KOPT-K1 (cell line): ENCODE results near the gene ATE1.
"Not testable (repeated sequence)": the region's sequence is repeated elsewhere in the genome, so short reads cannot be mapped to it uniquely, and the experiment has no call there.

Source experiments
- H3K27ac ChIP-seq: fragments of 200-600 bp; sonication (generic); 2 replicates; pipeline ENCODE4 v1.5.1; 2016; ENCODE audit warnings: antibody characterized with exemption, mild to moderate bottlenecking, low read depth, low read length; ENCODE audit not compliant: poor library complexity, severe bottlenecking
- H3K36me3 ChIP-seq: fragments of 200-600 bp; sonication (generic); 2 replicates; pipeline ENCODE4 v1.5.1; 2017; ENCODE audit warnings: antibody characterized with exemption, mild to moderate bottlenecking, low read length, moderate library complexity; ENCODE audit not compliant: insufficient read depth
- H3K9me3 ChIP-seq: fragments of 200-600 bp; sonication (generic); 2 replicates; pipeline ENCODE4 v1.5.1; 2017; ENCODE audit warnings: antibody characterized with exemption, low read length, mild to moderate bottlenecking; ENCODE audit not compliant: insufficient read depth, poor library complexity, severe bottlenecking

Gene ATE1

DNA sequence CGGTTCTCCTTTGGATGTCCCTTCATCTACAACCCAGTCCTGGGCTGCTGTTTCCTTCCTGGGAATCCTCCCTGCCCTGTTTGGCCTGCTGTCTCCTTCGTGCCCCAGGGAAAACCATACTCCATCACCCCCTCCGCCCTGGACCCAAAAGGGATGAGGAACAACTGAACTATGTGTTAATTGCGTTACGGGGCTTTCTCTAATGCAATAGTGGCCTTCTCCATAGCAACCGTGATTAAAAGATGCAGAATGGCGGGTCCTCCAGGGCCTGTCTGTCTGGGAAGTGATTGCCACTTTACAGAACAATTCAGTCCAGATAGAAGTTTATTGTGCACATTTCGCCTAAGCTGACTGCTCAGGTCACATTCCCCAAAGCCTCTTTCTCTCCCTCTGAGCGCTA is 217.6 kb downstream of the ATE1 start:
- no peaks in the 10 kb centered on the region for H3K36me3 ChIP-seq
- no peaks in the 10 kb centered on the region for H3K9me3 ChIP-seq
- no peak overlapping the region for H3K27ac ChIP-seq

DNA sequence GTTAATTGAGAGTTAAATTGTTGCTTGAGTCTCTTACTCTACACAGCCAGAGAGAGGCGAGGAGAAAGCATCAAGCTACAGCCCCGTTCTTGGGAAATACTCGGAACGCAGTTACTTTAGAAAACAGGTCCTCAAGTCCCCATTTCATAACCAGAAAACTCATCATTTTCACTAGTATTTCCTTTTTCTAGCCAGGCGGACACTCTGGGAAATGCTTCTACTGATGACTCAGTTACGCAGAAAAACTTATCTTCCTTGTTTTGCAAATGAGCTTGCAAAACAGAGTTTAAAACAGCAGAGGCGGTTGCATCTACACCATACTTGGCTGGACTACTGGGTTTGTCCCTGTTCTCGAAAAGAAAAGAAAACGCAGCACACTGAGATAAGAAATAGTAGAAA is 218.2 kb downstream of the ATE1 start:
- H3K36me3 ChIP-seq, result no peaks in the 10 kb centered on the region

DNA sequence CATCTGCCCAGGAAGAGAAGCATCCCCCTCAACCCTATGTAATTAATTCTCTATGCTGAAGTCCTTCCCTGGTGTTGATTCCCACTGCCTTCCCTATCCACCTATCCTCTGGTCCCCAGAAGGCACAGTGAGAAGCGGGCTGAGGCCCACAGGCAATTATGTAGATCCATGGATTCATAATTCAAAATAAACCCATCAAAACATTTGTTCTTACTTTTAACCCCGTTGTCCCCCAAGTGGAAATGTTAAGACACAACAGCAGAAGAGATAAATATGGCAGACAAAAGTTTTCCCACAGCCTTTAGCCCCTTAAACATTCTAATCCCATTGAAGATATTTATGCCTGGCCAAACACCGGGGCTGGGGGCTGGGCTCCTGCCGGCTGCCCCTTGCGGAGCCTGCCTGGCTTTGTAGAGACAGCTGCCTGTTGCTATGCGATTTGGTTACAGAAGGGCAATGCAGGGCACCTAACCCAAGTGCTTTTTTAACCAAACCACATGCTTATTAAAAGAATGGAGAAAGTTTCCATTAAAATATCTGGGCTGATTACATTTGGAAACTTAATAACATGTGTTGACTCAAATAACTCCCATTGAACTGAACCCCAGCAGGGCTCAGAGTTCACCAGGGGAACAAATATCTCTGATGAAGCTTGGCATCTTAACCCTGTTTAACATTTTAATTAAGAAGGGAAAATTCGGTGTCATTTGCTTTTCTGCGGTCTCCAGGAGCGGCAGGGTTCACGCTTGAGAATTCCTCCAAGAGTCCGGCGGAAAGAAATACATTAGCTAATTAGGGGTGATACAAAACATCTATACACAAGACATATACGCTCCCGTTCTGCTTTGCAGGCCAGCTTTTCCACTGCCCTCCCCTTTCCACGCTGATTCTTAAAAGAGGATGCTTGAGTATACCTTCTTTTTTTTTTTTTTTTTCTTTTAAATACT is 218.8 kb downstream of the ATE1 start:
- Histone ChIP-seq H3K27ac (no peak overlapping the region), H3K36me3 (no peaks in the 10 kb centered on the region)

More for the DNA sequence above, 218.2 kb downstream of the ATE1 start:
- H3K27ac ChIP-seq, result no peak overlapping the region
- no peaks in the 10 kb centered on the region for H3K9me3 ChIP-seq

DNA sequence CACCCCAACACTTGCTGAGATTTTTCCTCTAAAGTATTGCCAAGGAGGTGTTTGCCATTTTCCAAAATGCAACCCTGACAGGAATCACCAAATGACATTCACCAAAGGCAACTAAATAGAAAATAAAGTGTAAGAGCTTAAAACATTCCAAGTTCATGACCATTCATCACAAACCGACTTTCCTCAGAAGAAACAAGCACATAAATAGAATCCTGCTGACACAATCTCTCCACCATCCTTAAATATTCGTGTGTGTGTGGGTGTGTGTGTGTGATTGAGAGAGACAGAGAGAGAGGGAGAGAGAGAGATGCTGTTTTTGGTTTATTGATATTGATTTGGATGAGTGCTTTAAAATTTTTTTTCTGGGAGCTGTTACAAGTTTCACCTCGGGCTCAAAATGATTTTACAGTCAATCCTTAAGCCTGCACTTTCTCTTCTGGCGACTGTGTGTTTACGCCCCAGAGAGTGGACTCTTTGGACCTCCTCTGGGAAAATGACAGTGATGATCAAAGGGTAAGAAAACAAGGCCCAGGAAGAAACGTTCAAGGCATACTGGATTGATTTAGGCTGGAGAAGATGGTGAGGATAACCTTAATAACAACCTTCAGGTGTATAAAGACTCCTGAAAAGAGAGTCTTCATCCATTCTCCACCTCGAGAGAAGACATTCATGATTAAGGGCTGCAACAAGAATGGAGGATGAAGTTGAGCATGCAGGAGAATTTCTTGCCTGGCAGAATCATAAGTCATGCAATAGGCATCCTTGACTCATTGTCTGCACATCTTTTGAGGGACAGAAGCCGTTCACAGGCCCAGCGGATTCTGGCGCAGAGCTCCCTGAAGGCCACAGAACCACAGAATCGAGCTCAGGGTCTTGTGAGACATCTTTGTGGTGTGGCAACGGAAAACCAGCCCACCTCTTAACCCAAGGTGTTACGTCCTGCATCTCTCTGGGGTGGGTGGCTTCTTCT is 225.2 kb downstream of the ATE1 start:
- H3K27ac ChIP-seq, result no peak overlapping the region

More for the DNA sequence above, 218.8 kb downstream of the ATE1 start:
- H3K9me3 ChIP-seq, result no peaks in the 10 kb centered on the region

DNA sequence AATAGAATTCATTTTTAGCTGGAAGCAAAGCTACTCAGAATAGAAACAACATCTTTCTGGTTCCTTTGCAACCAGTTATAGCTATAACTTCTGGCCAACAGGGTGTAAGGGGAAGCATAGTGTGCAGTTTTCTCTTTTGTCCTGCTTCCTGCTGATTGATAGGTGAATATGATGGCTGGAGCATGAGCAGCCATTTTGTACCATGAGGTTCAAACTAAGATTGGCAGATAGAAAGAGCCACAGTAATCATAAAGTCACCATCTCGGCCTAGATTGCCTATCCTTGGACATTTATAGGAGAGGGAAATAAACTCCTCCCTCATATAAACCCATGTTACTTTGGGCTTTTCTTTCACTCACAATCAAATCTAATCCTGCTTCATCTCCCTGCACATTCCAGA is 227.4 kb downstream of the ATE1 start:
- Histone ChIP-seq H3K9me3 (peaks cover 4% of the 10 kb centered on the region), H3K36me3 (no peaks in the 10 kb centered on the region), H3K27ac (no peak overlapping the region)

More for the DNA sequence above, 225.2 kb downstream of the ATE1 start:
- Histone ChIP-seq H3K9me3 (peaks cover 4% of the 10 kb centered on the region), H3K36me3 (no peaks in the 10 kb centered on the region)

DNA sequence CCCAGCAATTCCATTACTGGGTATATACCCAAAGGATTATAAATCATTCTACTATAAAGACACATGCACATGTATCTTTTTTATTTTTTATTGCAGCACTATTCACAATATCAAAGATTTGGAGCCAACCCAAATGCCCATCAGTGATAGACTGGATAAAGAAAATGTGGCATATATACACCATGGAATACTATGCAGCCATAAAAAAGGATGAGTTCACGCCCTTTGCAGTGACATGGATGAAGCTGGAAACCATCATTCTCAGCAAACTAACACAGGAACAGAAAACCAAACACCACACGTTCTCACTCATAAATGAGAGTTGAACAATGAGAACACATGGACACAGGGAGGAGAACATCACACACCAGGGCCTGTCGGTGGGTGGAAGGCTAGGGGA is 228.1 kb downstream of the ATE1 start:
- H3K36me3 ChIP-seq, H3K27ac ChIP-seq, H3K9me3 ChIP-seq: not testable (repeated sequence)

DNA sequence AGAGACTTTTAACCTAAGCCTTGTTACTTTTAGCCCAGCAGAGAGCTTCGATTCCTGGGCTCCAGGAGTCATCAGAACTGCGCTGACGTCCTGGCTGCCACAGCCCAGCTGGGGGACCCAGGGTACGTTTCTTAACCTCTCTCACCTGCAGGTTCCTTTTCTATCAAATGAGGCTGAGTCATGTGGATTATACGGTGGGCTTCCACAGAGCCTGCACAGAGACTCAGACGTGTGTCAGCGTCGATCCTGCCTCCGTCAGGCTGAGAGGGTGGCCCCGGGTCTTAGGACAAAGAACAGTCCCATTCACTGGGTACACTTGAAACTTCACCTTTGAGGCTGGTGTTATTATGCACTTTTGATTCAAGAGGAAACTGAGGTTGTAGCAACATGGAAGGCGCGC is 228.9 kb downstream of the ATE1 start:
- Histone ChIP-seq H3K36me3 (no peaks in the 10 kb centered on the region), H3K9me3 (peaks cover 4% of the 10 kb centered on the region), H3K27ac (no peak overlapping the region)

DNA sequence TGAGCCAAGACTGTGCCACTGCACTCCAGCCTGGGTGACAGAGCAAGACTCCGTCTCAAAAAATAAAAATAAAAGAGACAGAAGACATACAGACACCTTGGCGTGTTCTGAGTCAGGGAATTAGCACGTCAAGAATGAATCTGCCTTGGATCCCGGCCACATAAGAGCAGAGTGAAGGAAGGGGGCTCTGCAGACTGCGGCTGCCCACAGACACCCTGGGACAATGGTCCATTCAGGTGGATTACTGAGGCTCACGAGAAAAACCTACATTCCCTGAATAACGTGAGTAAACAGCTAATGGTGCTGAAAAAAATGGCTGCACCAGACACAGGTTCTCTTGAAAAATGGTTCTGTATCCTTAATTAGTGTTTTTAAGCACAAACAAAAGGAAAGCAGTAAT is 229.5 kb downstream of the ATE1 start:
- H3K36me3 ChIP-seq, result no peaks in the 10 kb centered on the region
- no peak overlapping the region for H3K27ac ChIP-seq
- peaks cover 4% of the 10 kb centered on the region for H3K9me3 ChIP-seq

DNA sequence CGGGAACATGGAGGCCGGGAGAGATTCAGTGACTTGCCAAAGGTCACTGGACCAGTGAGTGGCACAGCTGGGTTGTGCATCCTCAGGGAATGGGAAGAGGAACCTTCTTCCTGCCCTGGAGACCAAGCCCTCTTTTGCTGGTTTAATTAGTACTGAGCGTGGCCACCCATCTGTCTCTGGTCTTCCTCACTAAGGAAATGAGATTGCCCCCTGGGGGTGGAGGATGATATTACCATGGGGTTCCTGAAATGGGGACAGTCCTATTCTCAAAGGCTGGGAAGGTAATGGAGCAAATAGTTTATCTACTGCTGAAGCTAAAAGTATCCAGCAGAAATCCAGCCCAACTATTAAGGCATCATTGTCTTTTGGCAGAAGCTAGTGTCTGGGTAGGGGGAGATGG is 231.0 kb downstream of the ATE1 start:
- Histone ChIP-seq H3K27ac (no peak overlapping the region), H3K36me3 (no peaks in the 10 kb centered on the region), H3K9me3 (peaks cover 4% of the 10 kb centered on the region)

DNA sequence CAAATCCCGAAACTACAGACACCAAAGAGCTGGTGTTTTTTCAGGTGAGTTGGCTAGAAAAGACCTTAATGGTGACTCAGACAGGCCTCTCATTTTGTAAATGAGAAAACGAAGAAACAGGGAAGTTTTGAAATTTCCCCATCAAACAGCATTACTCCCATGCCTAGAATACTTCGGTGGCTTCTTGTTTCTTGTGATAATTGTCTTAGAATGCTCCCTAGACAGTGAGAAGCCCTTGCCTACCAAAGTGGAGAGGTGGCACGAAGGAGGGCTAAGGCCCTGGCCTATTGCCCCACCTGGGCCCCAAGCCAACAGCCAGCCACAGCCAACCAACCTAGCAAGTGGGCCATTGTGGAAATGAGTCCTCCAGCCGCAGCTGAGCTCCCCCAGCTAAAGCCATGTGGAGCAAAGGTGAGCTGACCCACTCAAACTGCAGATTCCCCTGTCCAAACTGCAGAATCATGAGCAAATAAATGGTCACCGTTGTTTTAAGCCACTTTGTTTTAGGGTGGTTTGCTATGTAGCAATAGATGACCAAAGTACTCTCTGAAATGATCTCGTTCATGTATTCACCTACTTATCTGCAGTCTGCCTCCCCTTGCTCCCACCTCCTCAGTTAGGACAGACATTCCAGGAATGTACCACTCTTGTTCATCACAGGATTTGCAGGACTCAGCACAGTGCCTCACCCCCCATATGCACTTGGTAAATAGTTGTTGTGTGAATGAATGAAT is 231.9 kb downstream of the ATE1 start:
- H3K27ac ChIP-seq, result no peak overlapping the region
- H3K9me3 ChIP-seq, result peaks cover 4% of the 10 kb centered on the region
- H3K36me3 ChIP-seq, result no peaks in the 10 kb centered on the region

DNA sequence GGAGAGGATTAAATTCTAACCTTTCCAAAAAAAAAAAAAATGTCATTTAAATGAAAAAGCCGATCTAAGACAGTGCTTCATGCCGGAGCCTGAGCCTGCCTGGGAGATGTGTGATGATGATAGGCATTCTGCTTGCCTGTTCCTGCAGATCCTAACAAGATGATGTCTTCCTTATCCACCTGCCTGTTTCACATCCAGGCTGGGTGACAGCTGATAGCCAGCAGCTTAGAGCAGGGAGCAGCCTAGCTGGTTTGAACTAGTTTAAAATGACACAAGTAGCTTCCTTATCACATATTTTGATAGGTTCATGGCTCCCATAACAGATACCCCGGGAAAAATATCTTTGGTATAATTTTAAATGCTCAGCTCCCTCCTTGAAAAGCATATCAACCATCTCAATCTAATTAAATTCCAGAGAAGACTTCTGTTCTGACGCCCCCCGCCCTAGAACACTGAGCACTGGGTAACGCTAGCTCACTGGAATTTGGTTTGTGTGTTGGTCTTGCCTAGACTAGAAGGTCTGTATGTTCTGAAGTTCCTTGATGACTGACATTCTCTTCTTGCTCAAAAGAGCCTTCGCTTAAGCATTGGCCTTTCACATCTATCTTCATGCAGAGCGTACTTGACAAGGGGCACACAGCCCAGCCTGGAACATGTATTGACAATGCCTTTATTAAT is 232.7 kb downstream of the ATE1 start:
- Histone ChIP-seq H3K27ac (no peak overlapping the region), H3K9me3 (no peaks in the 10 kb centered on the region), H3K36me3 (no peaks in the 10 kb centered on the region)

DNA sequence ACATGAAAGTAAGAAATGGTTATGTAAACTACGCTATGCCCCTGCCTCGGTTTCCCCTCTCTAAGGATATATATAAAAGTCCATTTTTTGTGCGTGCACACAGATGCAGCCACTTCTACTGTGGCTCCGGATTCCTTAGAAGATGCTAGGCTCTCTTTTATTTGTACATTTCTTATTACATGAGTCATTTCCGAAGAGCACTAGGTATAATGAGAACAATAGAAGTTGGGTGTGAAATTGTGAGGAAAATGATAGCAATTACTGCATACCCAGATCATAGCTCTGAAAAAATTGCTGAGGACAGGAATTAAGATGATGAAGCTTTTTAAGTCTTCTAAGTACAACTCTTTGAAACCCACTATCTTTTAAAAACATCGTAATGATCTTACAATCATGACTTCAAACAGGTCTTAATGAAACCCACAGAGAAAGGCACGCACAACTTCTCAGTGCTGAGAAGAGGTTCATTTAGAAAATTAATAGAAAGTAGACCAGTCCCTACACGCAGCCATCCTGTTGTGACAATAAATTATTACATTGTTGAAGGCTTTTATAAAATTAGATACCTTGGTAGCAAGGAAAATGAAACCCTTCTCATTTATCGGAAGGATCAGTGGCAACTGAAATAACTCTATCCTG is 233.4 kb downstream of the ATE1 start:
- Histone ChIP-seq H3K36me3 (no peaks in the 10 kb centered on the region), H3K9me3 (no peaks in the 10 kb centered on the region), H3K27ac (no peak overlapping the region)

DNA sequence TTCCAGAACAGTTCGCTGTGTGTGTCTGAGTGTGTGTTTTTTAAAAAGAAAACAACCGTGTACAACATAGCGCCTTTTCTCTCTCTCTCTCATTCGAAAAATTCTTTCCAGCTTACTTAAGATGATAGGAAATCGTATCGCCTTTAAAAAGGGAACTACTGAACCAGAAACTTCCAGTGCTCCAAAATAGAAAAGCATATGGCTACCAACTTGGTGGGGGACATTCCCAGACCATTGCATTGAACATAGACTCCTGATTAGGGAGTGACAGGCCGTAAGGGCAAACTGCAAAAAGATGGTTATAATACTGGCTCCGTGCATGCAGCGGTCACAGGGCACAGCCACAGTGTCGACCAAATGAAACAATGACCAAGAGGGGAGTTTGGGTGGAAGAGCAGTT is 235.2 kb downstream of the ATE1 start:
- Histone ChIP-seq H3K27ac (no peak overlapping the region), H3K36me3 (no peaks in the 10 kb centered on the region), H3K9me3 (no peaks in the 10 kb centered on the region)

DNA sequence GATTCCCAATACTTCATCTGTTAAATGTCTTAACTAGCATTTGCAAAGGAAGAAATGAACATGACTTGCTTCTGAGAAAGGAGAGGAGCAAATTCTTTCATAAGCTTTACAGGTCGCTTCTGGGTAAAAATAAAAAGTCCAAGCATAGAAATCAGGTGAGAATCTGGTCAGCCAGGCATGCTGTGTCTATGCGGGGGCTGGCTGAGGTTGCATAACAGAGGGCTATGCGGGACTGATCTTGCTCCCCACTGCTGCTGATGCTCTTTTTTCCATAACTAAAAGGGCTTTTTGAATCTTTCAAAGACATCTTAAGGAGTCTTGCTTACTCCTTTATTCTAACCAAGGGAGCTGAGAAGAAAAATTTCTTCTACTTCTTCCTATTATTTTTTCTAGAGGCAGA is 236.9 kb downstream of the ATE1 start:
- no peaks in the 10 kb centered on the region for H3K9me3 ChIP-seq
- H3K27ac ChIP-seq, result no peak overlapping the region
- H3K36me3 ChIP-seq, result no peaks in the 10 kb centered on the region
